ENCODE data around the gene STEAP3.

- TF ChIP-seq CTCF (IDR thresholded peaks at IDR 0.05) (no peak), ZFX (IDR thresholded peaks at IDR 0.05; ENCODE audit: borderline replicate concordance) (no peak)
These were observed 2.8 kb upstream of the STEAP3 start for GRCh38 chr2:119220720-119221301.

Measured in 22Rv1 (cell line).